ENCODE measurements around the gene SLC51B.
"Not testable (repeated sequence)": the region's sequence is repeated elsewhere in the genome, so short reads cannot be mapped to it uniquely, and the experiment has no call there.

Gene SLC51B

GRCh38 chr15:65008983-65009382 lies 36.2 kb upstream of the SLC51B start:
- ATAC-seq (ENCODE audit: low read depth) (peak; percentile 50; the same call in 1 of the 3 replicates), DNase-seq (ENCODE audit: low spot score) (no peak)
- H3K27ac ChIP-seq (ENCODE audit: poor library complexity, severe bottlenecking), result no peak overlapping the region
- H3K4me1 ChIP-seq (ENCODE audit: insufficient read depth, poor library complexity, severe bottlenecking), result peaks cover 5% of the 10 kb centered on the region
- TF ChIP-seq CTCF (IDR thresholded peaks at IDR 0.05; ENCODE audit: poor library complexity, severe bottlenecking), result peak; percentile 37
- no peaks in the 10 kb centered on the region for H3K27me3 ChIP-seq (ENCODE audit: insufficient read depth, poor library complexity, severe bottlenecking)
- no peak overlapping the region for H3K4me3 ChIP-seq (ENCODE audit: severe bottlenecking)
- H3K9me3 ChIP-seq (ENCODE audit: severe bottlenecking), result no peaks in the 10 kb centered on the region
- H3K36me3 ChIP-seq (ENCODE audit: low read depth), result peaks cover 48% of the 10 kb centered on the region

DNA sequence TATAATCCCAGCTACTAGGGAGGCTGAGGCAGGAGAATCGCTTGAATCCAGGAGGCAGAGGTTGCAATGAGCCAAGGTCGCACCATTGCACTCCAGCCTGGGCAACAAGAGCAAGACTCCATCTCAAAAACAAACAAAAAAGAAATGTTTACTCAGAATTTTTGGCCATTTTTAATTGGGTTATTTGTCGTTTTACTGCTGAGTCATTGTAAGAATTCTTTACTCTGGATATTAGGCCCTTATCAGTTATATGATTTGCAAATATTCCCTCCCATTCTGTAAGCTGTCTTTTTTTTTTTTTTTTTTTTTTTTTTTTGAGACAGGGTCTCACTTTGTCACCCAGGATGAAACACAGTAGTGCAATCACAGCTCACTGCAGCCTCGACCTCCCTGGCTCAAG lies 34.0 kb upstream of the SLC51B start:
- H3K27me3 ChIP-seq (ENCODE audit: insufficient read depth, poor library complexity, severe bottlenecking); H3K4me1 ChIP-seq (ENCODE audit: insufficient read depth, poor library complexity, severe bottlenecking); DNase-seq (ENCODE audit: low spot score); H3K27ac ChIP-seq (ENCODE audit: poor library complexity, severe bottlenecking); H3K4me3 ChIP-seq (ENCODE audit: severe bottlenecking); ATAC-seq (ENCODE audit: low read depth); H3K9me3 ChIP-seq (ENCODE audit: severe bottlenecking): not testable (repeated sequence)
- peaks cover 54% of the 10 kb centered on the region for H3K36me3 ChIP-seq (ENCODE audit: low read depth)

DNA sequence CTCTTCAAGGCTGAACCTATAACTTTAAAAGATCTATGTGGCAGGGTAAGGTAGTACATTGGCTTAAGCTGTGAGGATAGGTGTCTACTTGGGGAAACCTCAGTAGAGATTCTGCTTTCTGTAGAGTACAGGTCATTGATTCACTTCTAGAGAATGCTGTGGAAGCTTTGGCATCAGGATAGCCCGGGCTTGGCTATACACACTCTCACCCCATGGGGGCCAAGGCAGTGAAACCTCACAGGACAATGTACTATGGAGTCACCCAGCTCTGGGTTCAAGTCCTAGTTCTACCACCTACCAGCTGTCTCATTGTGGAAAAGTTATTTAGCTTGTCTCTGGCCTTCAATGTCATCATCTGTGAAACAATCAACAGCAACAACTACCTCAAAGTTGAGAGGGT lies 24.8 kb upstream of the SLC51B start:
- Histone ChIP-seq H3K9me3 (ENCODE audit: severe bottlenecking) (no peaks in the 10 kb centered on the region), H3K27me3 (ENCODE audit: insufficient read depth, poor library complexity, severe bottlenecking) (no peaks in the 10 kb centered on the region), H3K4me1 (ENCODE audit: insufficient read depth, poor library complexity, severe bottlenecking) (no peaks in the 10 kb centered on the region), H3K36me3 (ENCODE audit: low read depth) (peaks cover 89% of the 10 kb centered on the region), H3K27ac (ENCODE audit: poor library complexity, severe bottlenecking) (no peak overlapping the region), H3K4me3 (ENCODE audit: severe bottlenecking) (no peak overlapping the region)
- DNase-seq (ENCODE audit: low spot score), result no peak
- TF ChIP-seq CTCF (IDR thresholded peaks at IDR 0.05; ENCODE audit: poor library complexity, severe bottlenecking), result no peak
- ATAC-seq (ENCODE audit: low read depth), result peak; percentile 59

DNA sequence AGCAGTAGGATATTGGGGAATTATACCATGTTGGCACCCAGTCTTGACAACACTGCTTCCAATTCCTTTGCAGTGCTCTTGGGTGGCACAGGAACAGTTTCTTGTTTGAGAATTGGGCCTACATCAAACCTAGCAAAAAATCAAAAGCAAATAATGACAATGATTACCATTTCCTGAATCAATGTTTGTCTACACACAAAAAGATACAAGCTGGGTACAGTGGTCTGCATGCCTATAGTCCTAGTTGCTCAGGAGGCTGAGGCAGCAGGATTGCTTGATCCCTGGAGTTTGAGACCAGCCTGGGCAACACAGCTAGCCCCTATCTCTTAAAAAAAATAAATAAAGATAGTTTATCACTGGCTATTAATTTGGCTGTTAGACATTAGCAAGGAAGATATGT lies 23.7 kb upstream of the SLC51B start:
- Histone ChIP-seq H3K27ac (ENCODE audit: poor library complexity, severe bottlenecking) (no peak overlapping the region), H3K4me1 (ENCODE audit: insufficient read depth, poor library complexity, severe bottlenecking) (no peaks in the 10 kb centered on the region), H3K9me3 (ENCODE audit: severe bottlenecking) (no peaks in the 10 kb centered on the region), H3K4me3 (ENCODE audit: severe bottlenecking) (no peak overlapping the region), H3K27me3 (ENCODE audit: insufficient read depth, poor library complexity, severe bottlenecking) (no peaks in the 10 kb centered on the region), H3K36me3 (ENCODE audit: low read depth) (peaks cover 89% of the 10 kb centered on the region)
- no peak for TF ChIP-seq CTCF (IDR thresholded peaks at IDR 0.05; ENCODE audit: poor library complexity, severe bottlenecking)
- ATAC-seq (ENCODE audit: low read depth) (no peak), DNase-seq (ENCODE audit: low spot score) (no peak)

DNA sequence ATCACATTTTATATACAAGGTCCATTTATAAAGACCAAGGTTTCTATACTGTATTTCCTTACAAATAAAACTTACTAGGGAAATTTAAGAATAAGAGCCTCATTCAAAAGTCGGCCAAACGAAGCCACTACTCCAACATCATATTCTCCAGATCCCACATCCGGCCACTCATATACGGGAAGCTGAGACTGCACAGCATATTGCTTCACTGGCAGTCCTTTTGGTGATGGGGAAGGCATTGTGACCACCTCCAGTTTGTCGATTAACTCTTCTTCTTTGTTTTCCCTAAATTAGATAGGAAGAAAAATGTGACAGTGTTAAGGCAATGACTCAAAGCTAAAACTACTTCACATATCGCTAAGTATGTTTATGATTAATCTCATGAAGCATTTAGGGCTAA lies 18.4 kb upstream of the SLC51B start:
- DNase-seq (ENCODE audit: low spot score), result no peak
- no peaks in the 10 kb centered on the region for H3K27me3 ChIP-seq (ENCODE audit: insufficient read depth, poor library complexity, severe bottlenecking)

More for the DNA sequence above, 18.4 kb upstream of the SLC51B start:
- Histone ChIP-seq H3K27ac (ENCODE audit: poor library complexity, severe bottlenecking) (no peak overlapping the region), H3K4me1 (ENCODE audit: insufficient read depth, poor library complexity, severe bottlenecking) (peaks cover 7% of the 10 kb centered on the region), H3K4me3 (ENCODE audit: severe bottlenecking) (no peak overlapping the region), H3K9me3 (ENCODE audit: severe bottlenecking) (no peaks in the 10 kb centered on the region), H3K36me3 (ENCODE audit: low read depth) (peaks cover 46% of the 10 kb centered on the region)
- TF ChIP-seq CTCF (IDR thresholded peaks at IDR 0.05; ENCODE audit: poor library complexity, severe bottlenecking), result no peak
- ATAC-seq (ENCODE audit: low read depth), result no peak
